ENCODE measurements around the gene FOXA2.

Gene FOXA2

GRCh38 chr20:22535483-22535882, 48.9 kb downstream of the FOXA2 start:
- TF ChIP-seq SUZ12 (IDR thresholded peaks at IDR 0.05; ENCODE audit: extremely low read depth, insufficient read depth, insufficient read length) (no peak), ZNF274 (IDR thresholded peaks at IDR 0.05; ENCODE audit: low read depth, low read length) (no peak), YY1 (IDR thresholded peaks at IDR 0.05; ENCODE audit: insufficient read depth, insufficient read length) (no peak)
- H3K4me1 ChIP-seq (ENCODE audit: insufficient read depth, insufficient read length) = no peaks in the 10 kb centered on the region
- H3K36me3 ChIP-seq (ENCODE audit: insufficient read depth, insufficient read length, low read length) = no peaks in the 10 kb centered on the region
- no peaks in the 10 kb centered on the region; the same call in 1 of the 2 replicates for H3K9me3 ChIP-seq (ENCODE audit: insufficient read depth, low read length)
- no peaks in the 10 kb centered on the region for H3K27me3 ChIP-seq (ENCODE audit: insufficient read depth, insufficient read length)
- H3K9ac ChIP-seq (ENCODE audit: insufficient read length, low read depth) = no peak overlapping the region
- no peak for DNase-seq (ENCODE audit: low read depth, low spot score)
- H3K4me3 ChIP-seq (ENCODE audit: insufficient read length, low read depth) = no peak overlapping the region

GRCh38 chr20:22533823-22534751, 50.3 kb downstream of the FOXA2 start:
- no peak for DNase-seq (ENCODE audit: low read depth, low spot score)
- Histone ChIP-seq H3K4me1 (ENCODE audit: insufficient read depth, insufficient read length) (no peaks in the 10 kb centered on the region), H3K9ac (ENCODE audit: insufficient read length, low read depth) (no peak overlapping the region), H3K36me3 (ENCODE audit: insufficient read depth, insufficient read length, low read length) (no peaks in the 10 kb centered on the region), H3K27me3 (ENCODE audit: insufficient read depth, insufficient read length) (no peaks in the 10 kb centered on the region), H3K4me3 (ENCODE audit: insufficient read length, low read depth) (no peak overlapping the region), H3K9me3 (ENCODE audit: insufficient read depth, low read length) (no peaks in the 10 kb centered on the region; the same call in 1 of the 2 replicates)
- TF ChIP-seq ZNF274 (IDR thresholded peaks at IDR 0.05; ENCODE audit: low read depth, low read length) = no peak

GRCh38 chr20:22532598-22532997, 51.8 kb downstream of the FOXA2 start:
- TF ChIP-seq SUZ12 (IDR thresholded peaks at IDR 0.05; ENCODE audit: extremely low read depth, insufficient read depth, insufficient read length) = no peak
- TF ChIP-seq YY1 (IDR thresholded peaks at IDR 0.05; ENCODE audit: insufficient read depth, insufficient read length) = no peak
- no peak for TF ChIP-seq ZNF274 (IDR thresholded peaks at IDR 0.05; ENCODE audit: low read depth, low read length)
- Histone ChIP-seq H3K27me3 (ENCODE audit: insufficient read depth, insufficient read length) (no peaks in the 10 kb centered on the region), H3K4me1 (ENCODE audit: insufficient read depth, insufficient read length) (no peaks in the 10 kb centered on the region), H3K36me3 (ENCODE audit: insufficient read depth, insufficient read length, low read length) (no peaks in the 10 kb centered on the region), H3K9me3 (ENCODE audit: insufficient read depth, low read length) (no peaks in the 10 kb centered on the region; the same call in 1 of the 2 replicates), H3K9ac (ENCODE audit: insufficient read length, low read depth) (no peak overlapping the region), H3K4me3 (ENCODE audit: insufficient read length, low read depth) (no peak overlapping the region)
- DNase-seq (ENCODE audit: low read depth, low spot score) = no peak

GRCh38 chr20:22531756-22532155, 52.6 kb downstream of the FOXA2 start:
- no peak for DNase-seq (ENCODE audit: low read depth, low spot score)
- no peaks in the 10 kb centered on the region for H3K27me3 ChIP-seq (ENCODE audit: insufficient read depth, insufficient read length)
- no peak overlapping the region for H3K9ac ChIP-seq (ENCODE audit: insufficient read length, low read depth)
- TF ChIP-seq SUZ12 (IDR thresholded peaks at IDR 0.05; ENCODE audit: extremely low read depth, insufficient read depth, insufficient read length) (no peak), ZNF274 (IDR thresholded peaks at IDR 0.05; ENCODE audit: low read depth, low read length) (no peak), YY1 (IDR thresholded peaks at IDR 0.05; ENCODE audit: insufficient read depth, insufficient read length) (no peak)
- no peaks in the 10 kb centered on the region for H3K36me3 ChIP-seq (ENCODE audit: insufficient read depth, insufficient read length, low read length)
- no peak overlapping the region for H3K4me3 ChIP-seq (ENCODE audit: insufficient read length, low read depth)
- H3K4me1 ChIP-seq (ENCODE audit: insufficient read depth, insufficient read length) = no peaks in the 10 kb centered on the region
- H3K9me3 ChIP-seq (ENCODE audit: insufficient read depth, low read length) = no peaks in the 10 kb centered on the region; the same call in 1 of the 2 replicates

- Histone ChIP-seq H3K27me3 (ENCODE audit: insufficient read depth, insufficient read length) (no peaks in the 10 kb centered on the region), H3K9me3 (ENCODE audit: insufficient read depth, low read length) (no peaks in the 10 kb centered on the region; the same call in 1 of the 2 replicates), H3K4me1 (ENCODE audit: insufficient read depth, insufficient read length) (no peaks in the 10 kb centered on the region), H3K36me3 (ENCODE audit: insufficient read depth, insufficient read length, low read length) (no peaks in the 10 kb centered on the region), H3K9ac (ENCODE audit: insufficient read length, low read depth) (no peak overlapping the region), H3K4me3 (ENCODE audit: insufficient read length, low read depth) (no peak overlapping the region)
- TF ChIP-seq YY1 (IDR thresholded peaks at IDR 0.05; ENCODE audit: insufficient read depth, insufficient read length) (no peak), SUZ12 (IDR thresholded peaks at IDR 0.05; ENCODE audit: extremely low read depth, insufficient read depth, insufficient read length) (no peak), ZNF274 (IDR thresholded peaks at IDR 0.05; ENCODE audit: low read depth, low read length) (no peak)
- DNase-seq (ENCODE audit: low read depth, low spot score) = no peak
These were observed 53.2 kb downstream of the FOXA2 start for GRCh38 chr20:22531056-22531615.

All from NT2/D1 (cell line).